Erythroblast (primary cell): Measurements from ENCODE around the gene TRIO.

ENCODE experiments used
- GATA1 ChIP-seq: IDR thresholded peaks from 2 replicates; pipeline ENCODE4 v1.6.1; 2011; ENCODE audit warnings: low read depth, mild to moderate bottlenecking, control low read depth, low read length, moderate library complexity
- POLR2A ChIP-seq: IDR thresholded peaks from 2 replicates; pipeline ENCODE4 v1.6.1; 2011; ENCODE audit warnings: mild to moderate bottlenecking, low read length

GRCh38 chr5:14268738-14269137, 125.6 kb downstream of the TRIO start:
- TF ChIP-seq POLR2A, result no peak
- TF ChIP-seq GATA1, result no peak
